Spleen (tissue), 11 donors: ENCODE measurements around the gene CNIH3. TPM values are rescaled to one million over a fixed set of nuclear protein-coding genes. Genes with fewer than 3 reads are reported as not detected.

Source experiments
- DNase-seq: peaks from one replicate; pipeline ENCODE4 v3.0.0-alpha.2; 2020
- H3K27ac ChIP-seq, 8 donors: fragments of 200-600 bp; sonication (generic) in 7 of 8; 1 replicate in 4 of 8; 2 replicates in 4 of 8; pipeline versions ENCODE4 v1.5.0 to v1.8.0; 2016 to 2021; ENCODE audit warnings: inconsistent platforms in 4 of 8, mild to moderate bottlenecking in 4 of 8, moderate library complexity in 1 of 8
- H3K27me3 ChIP-seq, 7 donors: fragments of 200-600 bp; sonication (generic) in 6 of 7; replicated peaks in 1 of 7; 1 replicate in 4 of 7; 2 replicates in 3 of 7; pipeline versions ENCODE4 v1.5.0 to v1.8.0; 2016 to 2021; ENCODE audit warnings: inconsistent platforms in 3 of 7, mild to moderate bottlenecking in 1 of 7
- H3K36me3 ChIP-seq, 6 donors: fragments of 200-600 bp; sonication (generic) in 5 of 6; 1 replicate in 4 of 6; 2 replicates in 2 of 6; pipeline versions ENCODE4 v1.5.0 to v1.8.0; 2016 to 2021; ENCODE audit warnings: inconsistent platforms in 2 of 6
- H3K4me1 ChIP-seq, 6 donors: fragments of 200-600 bp; sonication (generic) in 5 of 6; 1 replicate in 3 of 6; 2 replicates in 3 of 6; pipeline versions ENCODE4 v1.5.0 to v1.8.0; 2016 to 2021; ENCODE audit warnings: inconsistent platforms in 3 of 6
- H3K4me3 ChIP-seq, 8 donors: fragments of 200-600 bp; sonication (generic) in 7 of 8; 1 replicate in 4 of 8; 2 replicates in 4 of 8; pipeline versions ENCODE4 v1.5.0 to v1.8.0; 2016 to 2021; ENCODE audit warnings: inconsistent platforms in 4 of 8, mild to moderate bottlenecking in 4 of 8, moderate library complexity in 2 of 8
- H3K9me3 ChIP-seq, 8 donors: fragments of 200-600 bp; sonication (generic) in 7 of 8; 1 replicate in 4 of 8; 2 replicates in 4 of 8; pipeline versions ENCODE4 v1.5.0 to v1.8.0; 2016 to 2021; ENCODE audit warnings: inconsistent platforms in 4 of 8
- POLR2A ChIP-seq, 3 donors: fragments of 450-650 bp; IDR thresholded peaks; one replicate each; pipeline ENCODE4 v1.5.1; 2017; ENCODE audit warnings: antibody characterized with exemption in 3 of 3, mild to moderate bottlenecking in 1 of 3
- POLR2AphosphoS5 ChIP-seq, 3 donors: sonication (generic); formaldehyde crosslinking; IDR thresholded peaks; one replicate each; pipeline ENCODE4 v1.5.1; 2017; ENCODE audit warnings: antibody characterized with exemption in 3 of 3
- WGBS, 5 donors: extraction: QIAGEN DNeasy Blood & Tissue Kit in 3 of 5; methylation state at CpG; one replicate each; pipeline versions ENCODE4 v1.1.5 to v1.1.7; 2013 to 2018; 5-methylcytosine and 5-hydroxymethylcytosine counted together
- intact Hi-C: fragments of 100-400 bp; cut with DNase I; formaldehyde crosslinking; loops from one replicate; pipeline ENCODE4 v1.15.0; 2023; ENCODE audit warnings: low total_unique reads
- polyA plus RNA-seq, 3 donors: library from polyadenylated mRNA; stranded (reverse); fragments of 200-250 nt; gene quantifications; one replicate each; pipeline ENCODE4 v1.2.1, GENCODE V29; 2013
- total RNA-seq, 7 donors: library from RNA; depleted of rRNA in 3 of 7; stranded (reverse); fragments of >200 nt in 3 of 7; fragmentation: NEBNext Ultra II Directional in 4 of 7; extraction: Animal tissue kit (Norgen Biotek cat#: 25700) in 4 of 7; gene quantifications; one replicate each; pipeline versions ENCODE4 v1.1.0 to v1.2.1, GENCODE V29; 2016 to 2021
- TF ChIP-seq, protein P1 (sequence below), 11 experiments: fragments of 200-600 bp in 7 of 11; fragments of 450-650 bp in 4 of 11; sonication (generic) in 4 of 11; IDR thresholded peaks in 8 of 11; conservative IDR thresholded peaks in 3 of 11; 1 replicate in 7 of 11; 2 replicates in 4 of 11; pipeline versions ENCODE4 v1.4.0 to v1.8.0; 2016 to 2021; ENCODE audit warnings: antibody characterized with exemption in 11 of 11, inconsistent platforms in 4 of 11, mild to moderate bottlenecking in 1 of 11
- donor health status: healthy with polysubstance abuse.
- donor health status: DM: no; HTN: no; CAD: no; lungs with moderate emphysema.
- donor health status: DM: no; HTN: no; CAD: no.
- donor health status: Bipolar disorder and iron deficiency.
- donor health status: healthy.
- donor health status: DM: no; HTN: no; CAD: no.
- donor health status: DM: yes; HTN: yes; CAD: no.

The CNIH3 gene
- total and polyA plus RNA-seq, 10 donors = 0.68 to 4.1 (median 2.0) TPM

GRCh38 chr1:224719716-224720115 is 103.6 kb downstream of the CNIH3 start:
- intact Hi-C loops = no loop called here
- Histone ChIP-seq H3K4me1 (no peaks in the 10 kb centered on the region), H3K9me3 (no peaks in the 10 kb centered on the region), H3K4me3 (no peak overlapping the region), H3K27me3 (peaks cover 0 to 12% (median 0%) of the 10 kb centered on the region in 7 donors), H3K27ac (no peak overlapping the region), H3K36me3 (no peaks in the 10 kb centered on the region)
- WGBS, 5 donors = 62 to 78% (median 68%) methylated on average over 4 of the region's 4 CpGs
- TF ChIP-seq, protein P1, sequence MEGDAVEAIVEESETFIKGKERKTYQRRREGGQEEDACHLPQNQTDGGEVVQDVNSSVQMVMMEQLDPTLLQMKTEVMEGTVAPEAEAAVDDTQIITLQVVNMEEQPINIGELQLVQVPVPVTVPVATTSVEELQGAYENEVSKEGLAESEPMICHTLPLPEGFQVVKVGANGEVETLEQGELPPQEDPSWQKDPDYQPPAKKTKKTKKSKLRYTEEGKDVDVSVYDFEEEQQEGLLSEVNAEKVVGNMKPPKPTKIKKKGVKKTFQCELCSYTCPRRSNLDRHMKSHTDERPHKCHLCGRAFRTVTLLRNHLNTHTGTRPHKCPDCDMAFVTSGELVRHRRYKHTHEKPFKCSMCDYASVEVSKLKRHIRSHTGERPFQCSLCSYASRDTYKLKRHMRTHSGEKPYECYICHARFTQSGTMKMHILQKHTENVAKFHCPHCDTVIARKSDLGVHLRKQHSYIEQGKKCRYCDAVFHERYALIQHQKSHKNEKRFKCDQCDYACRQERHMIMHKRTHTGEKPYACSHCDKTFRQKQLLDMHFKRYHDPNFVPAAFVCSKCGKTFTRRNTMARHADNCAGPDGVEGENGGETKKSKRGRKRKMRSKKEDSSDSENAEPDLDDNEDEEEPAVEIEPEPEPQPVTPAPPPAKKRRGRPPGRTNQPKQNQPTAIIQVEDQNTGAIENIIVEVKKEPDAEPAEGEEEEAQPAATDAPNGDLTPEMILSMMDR (IDR thresholded peaks at IDR 0.05 in 8 of 11, conservative IDR thresholded peaks at IDR 0.05 in 3 of 11) = no peak
- no peak for TF ChIP-seq POLR2AphosphoS5 (IDR thresholded peaks at IDR 0.05)
- TF ChIP-seq POLR2A (IDR thresholded peaks at IDR 0.05) = no peak
- no peak for DNase-seq

DNA sequence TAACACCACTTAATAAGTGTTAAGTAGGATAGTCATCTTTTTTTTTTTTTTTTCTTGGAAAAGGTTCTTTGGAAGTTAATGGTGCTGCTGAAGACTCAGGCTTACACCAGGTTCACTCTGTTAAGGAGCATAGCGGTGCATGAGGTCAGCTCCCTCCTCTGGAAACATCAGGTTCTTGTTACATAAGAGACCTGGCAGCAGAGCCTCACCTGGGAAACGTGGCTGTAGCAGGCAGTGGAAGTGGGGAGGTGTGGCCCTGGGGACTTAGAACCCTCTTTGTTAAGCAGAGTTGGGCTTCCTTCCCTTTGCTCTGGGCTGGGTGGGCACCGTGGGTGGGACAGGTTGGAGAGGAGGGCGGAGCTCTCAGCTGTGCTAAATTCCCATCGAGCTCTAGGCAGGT is 104.1 kb downstream of the CNIH3 start:
- H3K36me3 ChIP-seq = no peaks in the 10 kb centered on the region
- no peak for DNase-seq
- no peaks in the 10 kb centered on the region for H3K9me3 ChIP-seq
- 44 to 61% (median 56%) methylated on average over 5 of the region's 5 CpGs for WGBS, 5 donors
- TF ChIP-seq, protein P1 (IDR thresholded peaks at IDR 0.05 in 8 of 11, conservative IDR thresholded peaks at IDR 0.05 in 3 of 11) = no peak
- TF ChIP-seq POLR2AphosphoS5 (IDR thresholded peaks at IDR 0.05) (no peak), POLR2A (IDR thresholded peaks at IDR 0.05) (no peak)
- H3K27me3 ChIP-seq = peaks cover 0 to 12% (median 0%) of the 10 kb centered on the region in 7 donors
- H3K4me3 ChIP-seq = no peak overlapping the region
- H3K4me1 ChIP-seq = no peaks in the 10 kb centered on the region
- intact Hi-C loops = no loop called here
- no peak overlapping the region for H3K27ac ChIP-seq

- WGBS, 5 donors = 86 to 92% (median 88%) methylated on average over 7 of the region's 7 CpGs
- DNase-seq = no peak
- Histone ChIP-seq H3K9me3 (no peaks in the 10 kb centered on the region), H3K27me3 (peaks cover 0 to 12% (median 0%) of the 10 kb centered on the region in 7 donors), H3K36me3 (no peaks in the 10 kb centered on the region), H3K4me3 (no peak overlapping the region), H3K27ac (no peak overlapping the region), H3K4me1 (no peaks in the 10 kb centered on the region)
- TF ChIP-seq, protein P1 (IDR thresholded peaks at IDR 0.05 in 8 of 11, conservative IDR thresholded peaks at IDR 0.05 in 3 of 11) = no peak
- TF ChIP-seq POLR2A (IDR thresholded peaks at IDR 0.05) = no peak
- TF ChIP-seq POLR2AphosphoS5 (IDR thresholded peaks at IDR 0.05) = no peak
- intact Hi-C loops = no loop called here
These were observed 104.9 kb downstream of the CNIH3 start for GRCh38 chr1:224721000-224721399.

DNA sequence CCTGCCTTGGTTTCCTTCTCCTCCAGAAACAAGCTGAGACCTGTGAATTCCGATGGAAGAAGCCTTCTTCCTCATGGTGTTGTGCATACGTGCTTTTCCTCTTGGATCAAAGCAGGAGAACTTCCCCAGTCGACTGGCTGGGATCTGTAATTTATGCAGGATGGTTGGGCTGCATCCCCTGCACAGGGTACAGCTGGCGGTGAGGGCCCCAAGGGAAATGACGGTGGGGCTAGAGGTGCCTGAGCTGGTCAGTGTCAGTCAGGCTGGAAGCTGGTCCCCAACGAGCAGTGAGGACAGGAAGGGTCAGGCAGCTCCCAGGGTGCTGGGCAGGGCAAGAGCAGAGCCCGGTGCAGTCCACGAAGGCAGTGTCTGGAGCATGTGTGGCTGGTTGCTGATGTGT is 106.7 kb downstream of the CNIH3 start:
- Histone ChIP-seq H3K27ac (no peak overlapping the region), H3K4me1 (no peaks in the 10 kb centered on the region), H3K36me3 (no peaks in the 10 kb centered on the region), H3K9me3 (no peaks in the 10 kb centered on the region), H3K27me3 (peaks cover 0 to 12% (median 0%) of the 10 kb centered on the region in 7 donors), H3K4me3 (no peak overlapping the region)
- WGBS, 5 donors = 61 to 79% (median 73%) methylated on average over 6 to 8 of the region's 8 CpGs
- TF ChIP-seq, protein P1 (IDR thresholded peaks at IDR 0.05 in 8 of 11, conservative IDR thresholded peaks at IDR 0.05 in 3 of 11) = no peak
- TF ChIP-seq POLR2A (IDR thresholded peaks at IDR 0.05) (no peak), POLR2AphosphoS5 (IDR thresholded peaks at IDR 0.05) (no peak)
- intact Hi-C loops = no loop called here
- no peak for DNase-seq
